Inferior parietal cortex (tissue), 1 donor: ENCODE results near the gene TSPAN9.

ENCODE experiments used
- DNase-seq: peaks from one replicate; pipeline ENCODE4 v3.0.0-alpha.2; 2016; ENCODE audit errors: extremely low spot score

TSPAN9 gene

DNA sequence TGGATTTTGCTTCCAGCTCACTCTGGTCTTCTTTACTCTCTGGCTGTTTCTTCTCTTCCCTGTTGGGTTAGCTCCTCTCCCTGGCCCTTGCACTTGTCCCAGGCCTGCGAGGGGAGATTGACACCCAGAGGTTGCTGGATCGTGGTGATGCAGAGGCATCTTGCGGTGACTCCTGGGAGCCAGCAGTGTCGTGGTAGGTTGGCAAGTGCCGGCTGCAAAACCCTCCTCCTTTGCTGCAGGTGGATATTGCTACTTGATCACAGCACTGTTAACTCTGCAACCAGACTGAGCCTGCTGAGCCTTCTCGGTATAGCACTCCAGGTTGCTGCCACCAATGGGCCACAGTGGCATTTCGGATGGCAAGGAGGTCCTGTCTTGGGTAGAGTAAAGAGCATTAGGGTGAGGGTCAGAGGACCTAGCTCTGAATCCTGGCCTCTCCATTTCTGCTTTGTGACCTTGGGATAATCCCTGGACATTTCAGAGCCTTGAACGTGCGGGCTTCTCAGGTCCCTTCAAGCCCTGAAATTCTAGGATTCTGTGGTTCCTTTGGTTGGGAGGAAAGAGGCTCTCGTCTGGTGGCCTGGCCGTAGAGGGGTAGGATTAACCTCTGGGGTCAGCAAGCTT lies 87.4 kb downstream of the TSPAN9 start:
- no peak for DNase-seq

- no peak for DNase-seq
Observed at GRCh38 chr12:3165078-3165980, 88.2 kb downstream of the TSPAN9 start.

- DNase-seq: no peak
Observed at GRCh38 chr12:3167636-3168035, 90.5 kb downstream of the TSPAN9 start.

GRCh38 chr12:3168223-3169221 lies 91.3 kb downstream of the TSPAN9 start:
- peak; percentile 14 for DNase-seq

DNA sequence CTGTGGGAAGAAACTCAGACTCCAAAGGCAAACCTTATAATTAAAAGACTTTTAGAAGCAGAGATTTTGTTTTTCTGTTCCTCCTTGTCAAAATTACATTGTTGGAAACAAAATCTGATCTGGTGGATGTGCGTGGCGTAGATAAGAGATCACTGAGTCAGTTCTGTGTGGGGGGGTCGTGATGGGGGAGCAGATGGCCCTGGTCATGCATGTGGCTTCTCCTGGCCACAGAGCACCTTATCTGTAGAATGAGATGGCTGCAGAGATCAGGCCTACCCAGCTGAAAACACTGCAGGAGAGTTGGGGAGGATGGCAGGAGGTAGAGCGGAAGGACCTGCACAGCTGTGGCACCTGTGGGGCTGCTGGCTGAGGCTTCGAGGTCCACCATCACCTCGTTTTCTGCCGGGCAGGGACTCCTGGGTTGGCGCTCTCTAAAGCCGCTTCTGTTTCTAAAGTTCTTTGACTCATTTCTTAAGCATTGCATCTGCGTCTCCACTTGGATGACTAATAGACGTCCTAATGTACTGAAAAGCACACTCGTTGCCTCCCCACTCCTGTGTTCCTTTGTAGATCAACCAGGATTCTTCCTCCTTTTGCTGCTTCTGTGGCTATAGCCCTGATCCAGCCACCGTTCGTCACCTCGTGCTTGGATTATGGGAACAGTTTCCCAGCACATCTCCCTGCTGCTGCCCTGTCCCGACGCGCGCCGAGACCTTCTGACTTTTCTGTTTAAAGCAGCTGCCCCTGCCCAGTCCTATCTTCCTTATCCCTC lies 93.4 kb downstream of the TSPAN9 start:
- DNase-seq: peak; percentile 7

GRCh38 chr12:3171195-3171591 lies 94.0 kb downstream of the TSPAN9 start:
- DNase-seq: no peak

- no peak for DNase-seq
Observed at GRCh38 chr12:3172124-3173007, 95.2 kb downstream of the TSPAN9 start.

GRCh38 chr12:3173008-3173553 lies 95.9 kb downstream of the TSPAN9 start:
- DNase-seq: no peak

GRCh38 chr12:3173912-3174311 lies 96.7 kb downstream of the TSPAN9 start:
- DNase-seq: no peak

DNA sequence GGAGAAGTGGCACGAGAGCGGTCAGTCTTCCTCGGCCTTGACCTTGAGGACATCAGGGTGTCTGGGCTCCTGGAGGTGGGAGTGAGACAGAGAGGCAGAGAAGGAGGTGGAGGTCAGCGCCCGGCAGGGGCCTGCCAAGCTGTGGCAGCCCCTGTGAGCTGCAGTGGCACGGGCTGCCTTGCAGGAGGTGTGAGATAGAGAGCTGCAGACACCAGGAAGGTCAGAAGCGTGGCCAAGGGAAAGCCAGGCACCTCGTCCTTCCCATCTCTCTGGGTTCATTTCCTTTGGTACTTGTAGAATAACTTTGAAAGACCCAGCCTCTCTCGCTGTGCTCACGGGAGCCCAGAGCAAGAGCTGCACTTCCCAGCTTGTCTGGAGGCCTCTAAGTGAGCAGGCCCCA lies 98.1 kb downstream of the TSPAN9 start:
- no peak for DNase-seq

DNA sequence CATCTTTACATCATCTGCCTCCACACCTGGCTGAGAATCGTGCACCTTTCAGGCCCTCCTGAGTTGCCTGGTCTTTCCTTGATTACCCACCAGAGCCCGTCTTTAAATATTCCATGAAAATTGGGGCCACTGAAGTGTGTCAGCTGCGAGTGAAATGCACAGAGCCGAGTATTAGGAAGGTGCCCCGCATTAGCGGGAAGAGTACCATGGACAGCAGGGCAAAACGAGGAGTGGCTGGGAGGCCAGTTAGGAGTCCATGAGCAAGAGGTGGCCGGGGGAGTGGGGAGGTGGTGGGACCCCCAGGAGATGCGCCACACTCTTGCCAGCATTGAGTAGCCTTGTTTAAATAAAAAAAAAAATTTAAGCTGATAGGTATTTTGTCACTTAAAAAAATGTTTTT lies 99.6 kb downstream of the TSPAN9 start:
- DNase-seq: no peak

DNA sequence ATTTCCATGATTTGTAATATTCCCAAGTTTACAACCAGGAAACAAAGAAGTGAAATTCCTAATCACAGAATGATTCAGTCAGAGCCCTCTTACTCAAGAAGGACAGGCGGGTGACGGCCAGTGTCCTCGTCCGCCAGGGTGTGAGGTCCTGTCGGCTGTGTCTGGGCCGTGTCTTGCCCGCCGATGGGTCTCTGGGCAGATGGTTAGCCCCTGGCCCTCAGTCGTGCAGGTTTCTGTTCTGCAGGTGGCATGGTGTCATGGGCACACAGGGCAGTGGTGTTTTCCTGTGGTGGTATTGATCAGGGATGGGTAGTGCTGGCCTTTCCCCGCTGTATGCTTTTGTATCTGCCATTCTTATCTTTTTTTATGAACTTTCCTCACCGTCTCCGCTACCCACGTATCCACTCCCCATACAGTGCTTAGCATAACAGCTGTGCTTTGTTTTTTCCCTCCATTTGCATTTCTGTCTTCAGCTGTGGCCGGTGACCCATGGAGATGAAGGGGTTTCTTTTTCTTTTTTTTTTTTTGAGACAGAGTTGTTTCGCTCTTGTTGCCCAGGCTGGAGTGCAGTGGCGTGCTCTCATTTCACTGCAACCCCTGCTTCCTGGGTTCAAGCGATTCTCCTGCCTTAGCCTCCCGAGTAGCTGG lies 100.7 kb downstream of the TSPAN9 start:
- DNase-seq: no peak

GRCh38 chr12:3178671-3179313 lies 101.6 kb downstream of the TSPAN9 start:
- DNase-seq: no peak

- DNase-seq: no peak
Observed at GRCh38 chr12:3179731-3180130, 102.6 kb downstream of the TSPAN9 start.

- DNase-seq: no peak
Observed at GRCh38 chr12:3182426-3182825, 105.2 kb downstream of the TSPAN9 start.

- no peak for DNase-seq
Observed at GRCh38 chr12:3184485-3184884, 107.3 kb downstream of the TSPAN9 start.

- DNase-seq: no peak
Observed at GRCh38 chr12:3185260-3185870, 108.2 kb downstream of the TSPAN9 start.

DNA sequence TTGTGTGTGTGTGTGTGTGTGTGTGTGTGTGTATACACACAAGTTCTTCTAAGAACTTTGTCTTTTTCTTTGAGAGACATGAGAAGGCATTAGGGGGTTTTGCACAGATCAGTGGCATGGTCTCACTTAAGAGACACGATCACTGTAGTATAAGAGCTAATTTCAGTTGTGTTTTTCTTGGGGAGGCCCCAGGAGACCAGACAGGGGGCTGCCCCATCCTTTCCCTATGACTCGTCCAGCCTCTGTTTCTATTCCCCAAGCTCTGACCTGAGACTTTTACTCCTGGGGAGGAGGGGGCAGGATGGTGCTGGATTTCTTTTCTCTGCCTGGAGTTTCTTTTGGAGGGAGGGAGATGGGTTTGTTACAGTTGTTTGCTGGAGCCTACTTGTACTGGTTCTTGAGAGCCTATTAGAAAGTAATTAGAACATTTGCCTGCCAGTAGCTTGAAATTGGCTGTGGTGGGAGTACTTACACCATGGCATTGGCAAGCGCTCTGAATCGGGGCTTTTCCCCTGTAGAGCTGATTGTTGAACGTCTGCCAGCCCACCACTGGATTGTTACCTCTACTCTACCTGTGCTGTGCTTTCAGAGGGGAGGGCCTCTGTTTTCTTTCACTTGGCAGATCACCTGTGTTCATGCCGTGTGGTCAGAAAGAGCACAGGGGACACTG lies 109.5 kb downstream of the TSPAN9 start:
- no peak for DNase-seq
